IPS-NIHi7 (cell line): ENCODE results near the gene NCEH1.
A peak's percentile ranks its signal among the peaks of the same experiment; 100 is the strongest.

ENCODE experiments used
- DNase-seq: peaks from one replicate; pipeline ENCODE4 v3.0.0; 2012; ENCODE audit warnings: mixed read lengths; ENCODE audit errors: extremely low spot score

Gene NCEH1

DNA sequence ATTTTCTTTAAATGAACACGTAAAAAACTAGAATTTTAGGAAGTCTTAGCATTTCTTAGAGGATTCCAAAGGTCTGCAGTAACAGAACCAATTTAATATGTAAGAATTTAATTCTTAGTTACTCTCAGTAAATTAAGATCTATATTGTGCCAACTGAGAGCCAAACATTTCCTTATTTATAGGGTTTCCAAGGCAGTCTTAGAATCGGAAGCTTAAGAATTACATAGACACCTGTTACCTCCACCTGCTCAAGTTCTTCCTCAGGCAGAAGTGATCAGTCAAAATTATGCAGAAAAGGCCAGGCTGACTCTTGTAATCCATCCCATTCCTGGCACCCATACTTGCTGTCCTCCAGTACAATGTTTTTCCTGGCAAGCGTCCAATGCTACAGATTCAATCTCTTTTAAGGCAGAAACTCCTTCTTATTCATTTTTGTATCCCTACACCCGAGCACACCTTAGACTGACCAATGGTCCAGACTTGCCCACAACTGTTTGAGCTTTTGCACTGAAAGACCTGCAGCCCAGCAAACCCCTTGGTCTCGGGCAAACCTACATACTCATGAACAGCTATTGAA, 64.3 kb downstream of the NCEH1 start:
- no peak for DNase-seq

DNA sequence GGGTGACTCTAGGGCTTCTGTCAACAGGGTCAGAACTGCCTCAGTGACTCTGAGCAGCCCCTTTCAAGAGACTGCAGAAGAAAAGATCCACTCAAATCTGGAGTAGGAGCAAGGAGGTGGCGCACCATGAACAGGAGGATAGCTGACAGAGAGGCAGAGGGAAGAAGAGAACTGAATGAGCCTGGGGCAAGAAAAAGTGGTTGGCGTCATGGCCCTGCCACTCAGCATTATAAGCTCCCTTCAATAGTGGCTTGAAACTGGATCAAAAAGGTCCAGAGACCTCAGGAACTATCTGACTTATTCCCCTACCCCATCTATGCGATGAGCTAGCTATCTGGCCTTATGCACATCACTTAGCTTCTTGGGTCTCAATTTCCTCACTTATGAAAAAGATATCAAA, 66.6 kb downstream of the NCEH1 start:
- no peak for DNase-seq

DNA sequence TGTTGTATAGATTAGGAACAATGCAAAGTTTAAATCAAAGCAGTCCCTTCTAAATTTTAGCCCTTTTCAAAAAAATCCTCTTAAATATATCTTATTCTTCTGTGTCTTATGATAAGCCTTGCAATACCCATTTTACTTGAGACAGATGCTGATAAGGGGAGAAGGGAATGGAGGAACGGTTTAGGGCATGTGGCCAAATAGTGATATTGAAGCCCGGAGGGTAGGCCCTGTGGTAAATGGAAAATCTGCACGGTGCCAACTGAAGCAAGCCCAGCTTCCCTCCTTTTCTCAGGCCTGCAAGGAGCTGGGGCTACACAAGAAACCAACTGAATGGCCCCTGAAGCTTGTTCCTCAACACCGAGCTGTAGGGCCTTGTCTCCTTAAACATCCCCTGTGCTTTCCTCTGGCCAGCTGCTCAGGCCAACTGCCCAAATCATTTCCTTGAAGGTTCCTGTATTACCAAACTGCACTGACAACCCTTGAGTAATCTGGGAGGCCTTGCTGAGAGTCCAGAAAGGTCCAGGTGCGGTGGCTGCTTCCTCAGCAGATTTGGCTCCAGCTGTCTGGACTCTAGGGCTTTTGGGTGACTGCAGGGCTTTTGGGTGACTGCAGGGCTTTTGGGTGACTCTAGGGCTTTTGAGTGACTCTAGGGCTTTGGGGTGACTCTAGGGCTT, 67.2 kb downstream of the NCEH1 start:
- no peak for DNase-seq

DNA sequence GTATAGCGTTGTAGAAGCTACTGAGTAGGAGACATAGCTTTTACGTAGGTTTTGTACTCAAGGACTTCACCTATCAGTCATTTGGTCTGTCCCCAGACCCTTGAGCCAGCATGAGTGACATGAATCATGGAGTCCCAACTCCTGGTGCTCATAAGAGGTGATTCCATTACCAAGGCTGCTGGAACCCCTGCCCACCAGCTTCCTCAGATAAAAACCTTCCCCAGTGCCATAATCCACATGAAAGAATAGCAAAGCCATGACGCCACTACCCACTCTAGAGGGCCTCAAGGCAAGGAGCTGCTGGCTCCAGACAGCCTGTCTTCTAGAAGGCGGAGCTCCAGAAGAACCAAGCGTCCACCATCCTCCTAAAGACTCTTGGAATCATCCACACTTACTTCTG, 69.6 kb downstream of the NCEH1 start:
- DNase-seq = no peak

DNA sequence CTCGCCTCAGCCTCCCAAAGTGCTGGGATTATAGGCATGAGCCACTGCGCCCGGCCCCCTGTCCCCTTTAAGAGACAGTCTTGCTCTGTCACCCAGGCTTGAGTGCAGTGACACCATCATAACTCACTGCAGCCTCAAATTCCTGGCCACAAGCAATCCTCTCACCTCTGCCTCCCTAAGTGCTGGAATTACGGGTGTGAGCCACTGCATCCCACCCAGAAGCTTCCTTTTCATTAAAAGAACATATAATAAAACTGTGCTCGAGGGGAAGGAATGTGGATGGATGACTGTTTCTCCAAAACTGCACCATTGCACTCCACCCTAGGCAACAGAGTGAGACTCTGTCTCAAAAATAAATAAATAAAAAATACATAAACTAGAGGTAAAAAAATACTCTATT, 70.1 kb downstream of the NCEH1 start:
- no peak for DNase-seq

DNA sequence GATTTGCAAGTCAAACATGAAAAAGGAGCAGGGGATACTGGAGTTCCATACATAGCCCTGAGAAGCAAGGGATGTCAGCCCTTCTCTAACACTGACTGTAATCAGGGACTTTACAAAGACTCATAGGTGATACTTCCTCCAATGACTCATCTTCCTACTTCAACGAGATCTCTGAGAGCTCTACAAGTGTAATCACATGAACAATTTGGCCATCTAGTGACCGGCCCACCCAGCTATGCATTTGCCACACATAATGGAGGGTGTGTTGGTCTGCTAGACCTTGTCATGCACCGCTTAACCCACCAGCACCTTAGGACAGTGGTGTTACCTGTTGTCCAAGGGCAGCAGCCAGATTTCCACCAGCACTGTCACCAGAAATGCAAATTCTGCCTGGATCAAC, 75.3 kb downstream of the NCEH1 start:
- DNase-seq = peak; percentile 15

DNA sequence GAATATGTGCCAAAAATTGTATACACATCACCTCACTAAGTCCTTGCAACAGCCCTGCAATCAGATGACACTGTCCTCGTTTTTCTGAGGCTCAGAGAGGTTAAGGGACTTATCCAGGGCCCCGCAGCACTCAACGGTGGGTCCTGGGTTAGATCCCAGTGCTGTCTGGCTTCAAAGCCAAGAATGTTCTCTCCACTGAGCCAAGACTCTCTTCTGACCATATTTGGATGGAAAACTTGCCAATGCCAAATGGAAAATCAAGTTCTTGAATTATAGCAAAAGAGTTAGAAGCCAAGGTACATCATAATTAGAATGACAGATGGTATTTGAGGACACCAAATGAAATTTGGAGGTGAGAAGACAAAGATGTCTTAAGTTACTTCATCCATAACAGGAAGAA, 75.9 kb downstream of the NCEH1 start:
- no peak for DNase-seq

DNA sequence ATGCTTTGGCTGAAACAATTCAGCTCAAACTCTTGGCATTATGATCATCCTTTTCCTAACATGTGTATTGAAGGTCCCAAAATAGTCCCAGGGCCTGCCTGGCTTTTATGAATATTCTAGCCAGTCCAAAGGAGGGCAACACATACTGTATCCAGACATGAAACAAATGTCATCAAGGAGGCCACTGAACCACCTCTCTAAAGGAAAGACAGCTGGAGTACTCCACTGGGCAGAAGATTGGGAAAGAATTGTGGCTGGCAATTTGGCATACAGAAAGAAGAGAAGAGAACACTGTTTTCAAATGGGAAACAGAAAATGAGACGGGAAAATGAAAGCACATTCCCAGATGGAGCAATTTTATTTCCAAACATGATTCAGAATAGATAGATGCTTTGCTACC, 80.6 kb downstream of the NCEH1 start:
- DNase-seq = no peak

DNA sequence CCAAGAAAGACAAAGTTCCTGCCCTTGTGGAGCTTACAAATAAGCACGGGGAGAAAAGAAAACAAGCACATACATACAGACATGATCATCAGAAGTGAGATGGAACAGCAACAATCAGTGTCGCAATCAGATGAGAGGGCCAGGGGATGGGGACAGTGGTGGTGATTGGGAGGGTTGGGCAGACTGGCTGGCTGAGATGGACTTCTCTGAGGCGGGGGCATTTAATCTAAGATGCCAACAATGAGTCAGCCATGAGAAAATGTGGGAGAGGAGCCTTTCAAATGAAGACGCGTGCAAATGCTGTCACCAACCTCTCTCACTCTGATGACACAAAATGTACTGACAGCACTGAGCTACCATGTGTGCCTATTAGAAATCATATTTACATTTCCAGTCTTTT, 81.4 kb downstream of the NCEH1 start:
- DNase-seq = no peak

DNA sequence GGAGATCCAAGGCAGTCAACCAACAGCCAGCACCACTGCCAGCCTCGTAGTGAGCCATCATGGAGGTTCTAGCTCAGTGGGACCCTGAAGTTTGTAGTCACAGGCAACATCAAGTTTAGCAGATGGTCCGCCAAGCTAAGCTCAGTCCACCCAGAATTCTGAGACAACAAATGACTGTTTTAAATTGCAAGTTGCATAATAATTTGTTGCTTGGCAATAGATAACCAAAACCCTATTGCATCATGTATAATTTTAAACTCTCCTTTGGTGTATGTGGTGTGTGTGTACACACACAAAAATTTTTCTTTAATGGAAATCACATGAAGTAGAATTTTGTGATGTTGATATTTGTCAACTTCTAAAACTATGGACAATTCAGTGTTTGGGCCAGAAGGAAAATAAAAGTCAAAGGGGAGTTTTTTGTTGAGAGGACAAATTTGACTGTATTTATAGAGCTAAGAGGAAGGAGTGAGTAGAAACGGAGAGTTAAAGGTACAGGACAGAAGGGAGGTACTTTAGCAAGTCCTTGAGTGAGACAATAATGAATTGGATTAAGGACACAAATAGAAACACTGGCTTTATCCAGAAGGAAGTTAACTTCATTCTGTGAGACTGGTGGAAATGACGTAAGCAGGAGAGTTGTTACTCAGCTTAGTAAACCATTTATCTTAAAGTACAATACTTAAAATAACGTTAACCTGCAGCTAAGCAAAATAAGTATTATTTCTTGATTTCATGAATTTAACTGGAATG, 83.6 kb downstream of the NCEH1 start:
- no peak for DNase-seq

DNA sequence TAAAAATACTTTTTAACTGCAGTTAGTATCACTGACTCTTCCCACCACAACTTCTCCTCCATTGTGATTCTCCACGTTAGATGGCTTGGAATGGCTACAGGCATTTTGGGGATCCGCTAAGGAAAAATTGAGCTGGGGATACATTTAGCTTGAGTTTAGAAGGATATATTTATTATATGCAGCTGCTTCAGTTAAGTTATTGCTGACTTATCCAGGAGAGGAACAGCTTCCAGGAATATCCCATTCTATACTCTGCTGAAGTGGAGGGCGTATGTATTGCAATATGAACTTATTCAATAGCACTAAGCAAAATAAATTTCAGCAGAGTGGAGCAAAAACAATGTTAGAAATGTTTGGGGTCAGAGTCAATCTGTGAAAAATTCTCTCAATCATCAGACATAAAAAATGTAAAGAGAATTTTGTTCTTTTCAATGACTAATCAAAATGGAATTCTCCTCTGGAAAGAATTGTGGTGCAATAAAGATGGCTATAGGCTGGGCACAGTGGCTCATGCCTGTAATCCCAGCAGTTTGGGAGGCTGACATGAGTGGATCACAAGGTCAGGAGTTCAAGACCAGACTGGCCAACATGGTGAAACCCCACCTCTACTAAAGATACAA, 84.7 kb downstream of the NCEH1 start:
- no peak for DNase-seq

DNA sequence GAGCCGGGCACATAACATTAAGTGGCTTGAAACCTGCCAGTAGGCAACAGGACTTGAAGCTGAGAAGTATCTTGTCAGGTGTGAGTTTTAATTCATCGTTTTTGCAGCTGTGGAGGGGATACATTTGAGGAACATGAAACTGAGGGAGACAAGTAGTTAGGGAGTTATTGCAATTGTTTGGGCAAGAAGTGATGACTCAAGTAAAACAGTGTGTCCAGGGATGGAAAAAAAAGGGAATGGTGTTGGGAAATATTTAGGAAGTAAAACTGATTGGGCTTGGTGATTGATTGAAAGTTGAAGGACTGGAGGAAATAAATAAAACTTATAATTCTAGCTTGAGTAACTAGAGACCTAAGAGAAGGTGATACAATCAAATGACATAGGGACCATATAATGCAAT, 85.5 kb downstream of the NCEH1 start:
- no peak for DNase-seq

DNA sequence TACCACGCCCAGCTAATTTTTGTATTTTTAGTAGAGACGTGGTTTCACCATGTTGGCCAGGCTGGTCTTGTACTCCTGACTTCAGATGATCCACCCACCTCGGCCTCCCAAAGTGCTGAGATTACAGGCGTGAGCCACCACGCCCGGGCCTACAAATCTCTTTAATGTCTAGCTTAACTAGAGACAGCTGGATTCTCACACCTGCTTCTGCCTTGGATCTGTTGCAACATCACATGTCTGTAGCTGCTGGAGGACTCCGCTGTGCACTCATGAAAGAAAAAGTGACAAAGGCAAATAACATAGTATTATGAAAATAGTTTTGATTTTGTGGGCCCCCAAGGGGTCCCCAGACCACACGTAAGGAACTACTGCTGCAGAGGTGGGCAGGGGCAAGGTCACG, 85.9 kb downstream of the NCEH1 start:
- no peak for DNase-seq

DNA sequence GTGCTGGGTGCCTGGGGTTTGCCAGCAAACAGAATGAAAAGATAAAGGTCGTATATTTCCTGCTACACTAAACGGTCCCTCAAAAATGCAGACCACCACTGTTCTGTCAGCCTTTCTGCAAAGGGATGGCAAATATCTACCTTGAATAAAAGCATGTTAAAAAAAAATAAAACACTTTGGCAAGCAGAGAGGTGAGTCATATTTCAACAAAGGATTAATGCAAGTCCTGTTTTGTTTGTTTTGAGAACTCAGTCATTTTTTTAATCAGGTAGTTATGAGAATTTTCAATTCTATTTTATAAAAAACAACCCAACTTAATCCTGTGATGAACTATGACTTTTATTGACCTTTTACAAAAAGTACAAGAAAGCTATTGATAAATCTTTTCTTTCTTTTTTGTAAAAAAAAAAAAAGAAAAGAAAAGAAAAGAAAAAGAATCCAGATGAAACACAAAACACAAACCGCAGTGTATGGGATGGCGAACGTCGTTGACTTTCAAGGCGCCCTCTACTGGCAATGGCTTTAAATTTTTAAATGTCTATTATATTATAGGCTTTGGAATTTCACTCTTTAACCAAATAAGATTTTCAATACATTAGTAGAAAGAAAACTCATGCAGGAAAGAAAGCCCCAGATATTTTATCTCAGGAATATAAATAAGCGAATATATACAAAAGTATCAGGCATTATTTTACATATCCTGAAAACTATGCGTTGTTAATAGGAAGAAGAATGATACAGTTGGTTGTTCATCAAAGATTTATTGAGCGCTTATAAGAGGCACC, 87.8 kb downstream of the NCEH1 start:
- DNase-seq = peak; percentile 30

DNA sequence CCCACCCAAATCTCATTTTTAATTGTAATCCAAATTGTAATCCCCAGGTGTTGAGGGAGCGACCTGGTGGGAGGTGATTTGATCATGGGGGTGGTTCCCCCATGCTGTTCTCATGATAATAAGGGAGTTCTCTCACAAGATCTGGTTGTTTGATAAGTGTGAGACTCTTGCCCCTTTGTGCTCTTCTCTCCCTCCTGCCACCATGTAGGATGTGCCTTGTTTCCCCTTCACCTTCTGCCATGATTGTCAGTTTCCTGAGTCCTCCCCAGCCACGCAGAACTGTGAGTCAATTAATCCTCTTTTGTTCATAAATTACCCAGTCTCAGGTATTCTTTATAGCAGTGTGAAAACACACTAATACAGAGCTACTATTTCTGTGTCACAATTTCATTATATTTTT, 88.7 kb downstream of the NCEH1 start:
- no peak for DNase-seq

DNA sequence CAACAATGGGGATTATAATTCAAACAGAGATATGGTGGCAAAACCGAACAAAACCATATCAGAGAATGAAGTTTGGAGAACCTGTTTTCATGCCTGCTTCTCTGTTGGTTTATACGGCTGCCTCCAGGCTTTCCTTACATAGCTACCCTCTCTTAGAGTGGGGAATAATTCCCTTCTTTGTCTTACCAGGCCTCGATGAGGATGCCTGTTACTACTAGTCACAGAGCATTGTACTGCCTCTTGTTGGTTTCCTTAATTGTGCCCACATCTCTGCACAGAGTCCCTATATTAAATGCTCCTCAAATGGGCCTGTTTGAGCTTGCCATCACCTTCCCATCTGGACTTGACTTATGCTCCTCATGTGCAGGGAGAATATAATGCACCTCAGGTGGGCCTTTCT, 92.9 kb downstream of the NCEH1 start:
- DNase-seq = no peak

DNA sequence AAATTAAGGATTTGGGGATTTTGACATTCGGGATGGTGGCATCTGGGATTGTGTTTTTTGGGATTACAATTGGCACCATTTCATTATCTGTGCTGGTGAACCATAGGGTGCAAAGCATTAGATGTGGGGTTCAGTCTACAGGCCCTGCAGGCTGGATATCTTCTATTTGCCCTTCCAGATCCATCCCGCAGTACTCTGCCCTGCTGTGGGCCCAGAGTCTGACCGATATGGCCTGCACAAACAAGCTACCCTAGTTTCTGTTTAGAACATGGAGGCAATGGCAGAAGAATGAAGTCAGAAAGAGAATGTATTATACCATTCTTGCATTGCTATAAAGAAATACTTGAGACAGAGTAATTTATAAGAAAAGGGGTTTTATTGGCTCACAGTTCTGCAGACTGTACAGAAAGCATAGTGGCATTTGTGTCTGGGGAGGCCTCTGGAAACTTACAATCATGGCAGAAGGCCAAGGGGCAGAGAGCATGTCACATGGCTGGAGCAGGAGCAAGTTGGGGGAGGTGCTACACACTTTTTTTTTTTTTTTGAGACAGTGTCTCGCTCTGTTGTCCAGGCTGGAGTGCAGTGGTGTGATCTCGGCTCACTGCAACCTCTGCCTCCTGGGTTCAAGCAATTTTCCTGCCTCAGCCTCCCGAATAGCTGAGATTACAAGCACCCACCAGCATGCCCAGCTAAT, 93.7 kb downstream of the NCEH1 start:
- no peak for DNase-seq

DNA sequence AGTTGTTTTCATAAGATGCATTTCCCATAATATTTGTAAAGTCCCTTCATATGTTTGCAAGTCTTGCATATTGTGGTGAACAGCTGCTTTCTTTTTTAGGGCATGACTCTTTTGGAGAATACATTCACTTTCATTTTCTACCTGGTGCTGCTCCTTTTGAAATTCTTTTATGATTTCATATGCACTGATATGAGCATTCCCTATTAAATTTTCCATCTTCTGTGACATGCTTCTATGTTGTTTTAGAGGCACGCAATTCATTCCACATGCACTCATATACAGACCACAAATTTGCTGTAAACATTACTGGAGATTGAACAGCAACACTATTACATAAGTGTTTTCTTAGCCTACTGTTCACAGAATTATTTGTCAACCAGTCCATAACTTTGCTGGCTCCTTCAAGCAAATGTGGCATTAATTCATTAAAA, 94.8 kb downstream of the NCEH1 start:
- no peak for DNase-seq

DNA sequence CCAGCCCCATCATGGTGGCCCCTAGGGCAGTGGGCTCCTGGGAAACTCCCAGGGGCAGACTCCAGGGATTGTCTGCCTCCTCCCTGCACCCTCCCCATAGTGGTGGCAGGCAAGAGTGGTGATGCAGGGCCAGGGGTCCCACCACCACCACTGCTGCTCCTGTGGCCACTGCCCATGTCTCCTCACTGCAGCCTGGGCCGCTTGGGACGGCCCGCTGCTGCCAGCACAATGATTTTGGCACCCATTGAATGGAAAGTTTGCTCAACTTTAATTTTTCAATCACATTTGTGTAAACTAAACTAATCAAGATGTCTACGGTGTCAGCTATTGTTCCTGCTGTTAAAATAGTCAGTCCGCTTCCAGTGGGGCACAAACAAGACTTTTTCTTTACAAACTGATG, 95.6 kb downstream of the NCEH1 start:
- DNase-seq = no peak

DNA sequence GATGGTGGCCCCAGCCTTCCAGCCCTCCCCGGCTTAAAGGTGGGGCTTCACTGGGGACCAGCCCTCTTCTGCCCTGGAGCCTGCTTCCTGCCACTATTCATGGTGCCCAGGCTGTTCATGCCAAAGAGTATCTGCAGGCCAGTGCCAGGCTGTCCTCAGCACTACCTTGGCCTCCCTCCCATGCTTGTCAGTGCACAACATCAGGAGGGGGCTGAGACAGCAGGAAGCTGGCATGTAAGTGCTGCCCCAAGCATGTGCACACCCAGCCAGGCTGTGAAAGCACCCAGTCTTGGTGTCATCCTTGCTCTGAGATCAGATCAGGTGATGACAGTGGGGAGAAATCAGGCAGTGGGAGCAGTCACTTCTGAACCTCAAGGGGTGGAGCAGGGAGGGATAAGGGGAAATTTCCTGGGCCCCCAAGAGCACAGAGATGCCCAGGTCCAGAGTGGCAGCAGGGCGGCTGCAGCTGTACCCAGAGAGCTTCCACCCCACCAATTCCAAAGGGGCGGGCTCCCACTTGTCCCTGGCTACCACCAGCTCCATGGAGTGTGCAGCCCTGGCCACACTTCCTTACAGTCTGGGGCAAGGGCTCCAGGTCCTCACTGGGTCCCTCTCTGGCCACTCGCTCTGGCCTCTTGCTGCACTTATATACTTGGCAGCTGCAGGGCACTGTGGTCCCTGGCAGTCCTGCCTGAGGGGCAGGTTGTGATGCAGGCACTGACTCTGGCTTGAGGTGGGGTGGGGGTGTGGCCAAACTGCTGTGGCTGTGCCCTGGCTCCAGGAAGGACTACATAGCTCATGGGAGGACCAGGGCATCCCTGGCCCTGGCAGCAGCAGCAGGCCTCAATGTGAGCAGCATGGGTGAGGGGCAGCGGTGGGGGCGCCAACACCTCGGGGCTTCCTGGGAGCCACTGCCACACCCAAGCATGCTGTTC, 96.3 kb downstream of the NCEH1 start:
- DNase-seq = no peak
